ENCODE data around the gene PTPRN2.

DNA sequence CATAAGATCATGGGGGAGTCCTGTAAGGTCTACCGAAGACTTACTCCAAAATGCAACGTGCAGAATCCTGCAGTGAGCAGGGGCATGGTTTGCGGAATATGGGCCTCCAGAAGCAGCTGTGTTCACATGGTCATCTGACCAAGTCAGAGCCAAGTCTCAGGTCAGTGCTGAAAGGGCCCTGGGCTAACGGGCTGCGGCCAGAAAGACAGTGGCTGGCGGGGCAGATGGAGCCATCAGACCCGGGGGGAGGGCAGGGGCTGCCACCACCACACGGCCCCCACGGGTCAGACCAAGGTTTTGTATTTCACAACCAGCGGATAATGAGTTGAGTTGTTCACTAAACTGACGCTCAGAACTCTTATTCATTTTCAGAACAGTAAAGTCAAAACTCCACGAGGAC is 522.3 kb downstream of the PTPRN2 start:
- TF ChIP-seq ZFX (IDR thresholded peaks at IDR 0.05; ENCODE audit: borderline replicate concordance), result no peak
- TF ChIP-seq, protein P1, sequence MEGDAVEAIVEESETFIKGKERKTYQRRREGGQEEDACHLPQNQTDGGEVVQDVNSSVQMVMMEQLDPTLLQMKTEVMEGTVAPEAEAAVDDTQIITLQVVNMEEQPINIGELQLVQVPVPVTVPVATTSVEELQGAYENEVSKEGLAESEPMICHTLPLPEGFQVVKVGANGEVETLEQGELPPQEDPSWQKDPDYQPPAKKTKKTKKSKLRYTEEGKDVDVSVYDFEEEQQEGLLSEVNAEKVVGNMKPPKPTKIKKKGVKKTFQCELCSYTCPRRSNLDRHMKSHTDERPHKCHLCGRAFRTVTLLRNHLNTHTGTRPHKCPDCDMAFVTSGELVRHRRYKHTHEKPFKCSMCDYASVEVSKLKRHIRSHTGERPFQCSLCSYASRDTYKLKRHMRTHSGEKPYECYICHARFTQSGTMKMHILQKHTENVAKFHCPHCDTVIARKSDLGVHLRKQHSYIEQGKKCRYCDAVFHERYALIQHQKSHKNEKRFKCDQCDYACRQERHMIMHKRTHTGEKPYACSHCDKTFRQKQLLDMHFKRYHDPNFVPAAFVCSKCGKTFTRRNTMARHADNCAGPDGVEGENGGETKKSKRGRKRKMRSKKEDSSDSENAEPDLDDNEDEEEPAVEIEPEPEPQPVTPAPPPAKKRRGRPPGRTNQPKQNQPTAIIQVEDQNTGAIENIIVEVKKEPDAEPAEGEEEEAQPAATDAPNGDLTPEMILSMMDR (IDR thresholded peaks at IDR 0.05), result no peak
